ENCODE results near the gene CAMKMT.

CAMKMT gene

DNA sequence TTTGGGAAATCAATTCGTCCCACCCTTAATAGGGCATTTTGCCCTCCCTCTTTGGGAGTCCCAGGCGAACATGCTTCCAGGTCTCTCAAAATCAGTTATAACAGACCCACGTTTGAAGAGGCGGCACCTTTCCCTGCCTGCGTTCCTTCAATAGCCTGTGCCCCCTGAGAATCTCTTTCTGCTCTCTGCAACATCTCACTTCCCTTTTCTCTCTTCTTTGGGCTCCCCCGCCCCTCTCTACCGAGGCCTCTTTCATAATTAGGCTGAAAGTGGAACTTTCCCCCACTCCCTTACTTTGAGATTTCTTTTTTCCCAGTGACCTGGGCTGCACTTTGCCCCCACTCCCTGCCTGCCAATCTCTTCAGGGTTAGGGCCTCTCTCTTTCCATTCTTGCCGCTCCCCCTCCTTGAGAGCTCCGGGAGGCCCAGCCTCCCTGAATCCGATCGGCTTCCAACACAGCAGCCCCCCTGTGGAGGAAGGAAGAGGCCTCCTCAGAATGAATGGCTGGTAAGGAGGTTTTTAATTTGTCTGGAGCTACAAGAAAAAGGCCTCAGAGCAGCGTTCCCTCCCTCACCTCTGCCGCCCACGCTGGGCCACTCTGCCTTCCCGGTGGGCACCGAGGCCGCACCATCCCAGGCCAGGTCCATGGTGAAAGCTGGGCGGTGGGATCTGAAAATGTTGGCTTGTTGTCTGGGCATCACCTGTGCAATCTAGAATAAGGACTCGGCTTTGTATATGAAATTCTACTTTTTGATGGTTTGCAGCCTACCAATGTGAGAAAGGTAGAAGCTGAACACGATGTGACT, 417.1 kb downstream of the CAMKMT start:
- DNase-seq: no peak

DNA sequence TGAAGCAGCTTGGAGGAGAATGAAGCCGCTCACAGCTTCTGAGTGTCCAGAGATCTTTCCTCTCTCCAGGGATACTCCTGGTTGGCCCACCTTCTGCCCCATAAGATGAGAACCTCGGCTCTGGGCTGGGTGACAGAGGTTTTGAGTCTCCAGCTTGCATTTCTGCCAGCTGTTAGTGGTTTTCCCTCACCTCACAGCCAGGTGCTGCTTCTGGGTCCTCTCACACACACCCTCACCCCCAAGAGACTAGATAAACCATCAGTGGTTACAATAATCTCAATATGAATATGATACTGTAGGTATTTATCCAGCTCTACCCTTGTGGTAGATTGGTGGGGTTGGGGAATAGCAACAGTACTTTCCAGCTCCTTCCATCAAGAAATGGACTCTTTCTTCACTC, 418.0 kb downstream of the CAMKMT start:
- DNase-seq: no peak

DNA sequence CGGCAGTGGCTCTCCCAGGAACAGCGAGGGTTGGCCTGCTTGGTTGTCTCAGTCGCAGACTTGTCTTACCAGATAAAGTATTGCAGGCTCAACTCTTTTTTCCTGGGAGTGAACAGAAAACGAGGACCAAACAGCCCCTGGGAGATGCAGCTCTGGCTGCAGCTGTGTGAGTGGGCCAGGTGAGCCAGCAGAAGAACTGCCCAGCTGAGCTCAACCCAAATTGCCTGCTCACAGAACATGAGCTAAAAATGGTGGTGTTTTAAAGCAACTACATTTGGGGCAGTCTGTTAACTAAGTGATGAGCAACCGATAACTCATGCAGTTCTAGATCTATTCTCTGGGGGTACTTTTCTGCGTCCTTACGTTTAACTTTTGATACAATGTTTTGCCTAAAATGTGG, 418.7 kb downstream of the CAMKMT start:
- DNase-seq: no peak

DNA sequence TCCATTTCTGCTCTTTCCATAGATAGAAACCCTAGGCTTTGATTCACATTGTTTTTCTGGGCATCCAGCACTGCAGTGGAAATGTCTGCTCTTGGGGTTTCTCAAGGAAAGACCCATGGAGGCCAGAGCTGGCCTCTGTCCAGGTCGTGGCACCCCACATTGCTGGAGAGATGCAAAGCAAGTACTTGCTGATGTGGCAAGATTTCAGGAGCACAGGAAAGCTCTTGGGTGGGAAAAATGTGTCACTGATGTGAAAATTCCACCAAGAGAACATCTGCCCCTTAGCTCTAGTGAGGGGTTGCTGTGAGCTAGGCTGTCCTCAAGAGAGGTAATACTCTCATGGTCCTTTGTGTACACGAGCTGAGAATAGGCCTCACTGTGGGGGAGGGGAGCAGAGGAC, 423.7 kb downstream of the CAMKMT start:
- DNase-seq: no peak

DNA sequence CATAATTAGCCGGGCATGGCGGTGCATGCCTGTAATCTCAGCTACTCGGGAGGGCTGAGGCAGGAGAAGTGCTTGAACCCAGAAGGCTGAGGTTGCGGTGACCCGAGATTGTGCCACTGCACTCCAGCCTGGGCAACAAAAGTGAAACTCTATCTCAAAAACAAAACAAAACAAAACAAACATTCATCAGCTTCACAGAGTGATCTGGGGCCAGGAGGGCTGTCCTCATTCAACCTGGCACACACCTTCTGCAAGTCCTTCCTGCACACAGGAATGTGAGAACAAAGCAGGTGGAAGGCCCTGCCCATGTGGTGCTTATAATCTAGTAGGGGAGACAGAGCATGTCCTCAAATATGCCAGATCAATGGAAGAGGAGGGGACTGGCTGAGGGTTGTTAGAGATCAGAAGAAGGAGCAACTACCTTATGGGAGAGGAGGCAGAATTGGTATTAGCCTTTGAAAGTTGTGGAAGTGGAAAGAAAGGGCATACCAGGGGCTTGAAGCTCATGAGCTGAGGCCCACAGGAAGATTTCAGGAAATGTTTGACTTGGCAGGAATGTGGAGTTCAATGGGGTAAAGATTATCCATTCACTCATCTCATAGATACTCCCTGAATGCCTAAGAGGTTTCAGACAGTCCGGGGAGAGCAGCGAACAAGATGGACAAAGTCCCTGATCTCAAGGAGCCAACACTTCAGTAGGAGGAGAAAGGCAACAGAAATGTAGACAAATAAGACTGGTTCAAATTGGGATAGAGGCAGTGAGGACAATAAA, 424.5 kb downstream of the CAMKMT start:
- DNase-seq: no peak

DNA sequence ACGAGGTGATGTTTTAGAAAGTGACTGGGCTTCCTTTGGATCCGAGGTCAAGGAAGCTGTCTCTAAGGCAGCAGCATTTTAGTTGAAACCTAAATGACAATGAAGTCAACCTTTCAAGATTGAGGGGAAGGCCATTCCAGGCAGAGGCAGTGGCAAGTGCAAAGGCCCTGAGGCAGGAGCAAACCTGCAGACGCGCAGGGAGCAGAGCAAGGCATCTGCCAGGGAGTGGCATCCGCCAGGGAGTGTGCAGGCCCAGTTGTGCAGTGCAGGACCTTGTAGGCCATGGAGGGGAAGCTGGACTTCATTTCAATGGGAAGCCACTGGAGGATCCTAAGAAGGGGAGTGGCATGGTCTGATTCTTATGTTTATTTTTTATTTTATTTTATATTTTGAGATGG, 425.1 kb downstream of the CAMKMT start:
- DNase-seq: no peak

DNA sequence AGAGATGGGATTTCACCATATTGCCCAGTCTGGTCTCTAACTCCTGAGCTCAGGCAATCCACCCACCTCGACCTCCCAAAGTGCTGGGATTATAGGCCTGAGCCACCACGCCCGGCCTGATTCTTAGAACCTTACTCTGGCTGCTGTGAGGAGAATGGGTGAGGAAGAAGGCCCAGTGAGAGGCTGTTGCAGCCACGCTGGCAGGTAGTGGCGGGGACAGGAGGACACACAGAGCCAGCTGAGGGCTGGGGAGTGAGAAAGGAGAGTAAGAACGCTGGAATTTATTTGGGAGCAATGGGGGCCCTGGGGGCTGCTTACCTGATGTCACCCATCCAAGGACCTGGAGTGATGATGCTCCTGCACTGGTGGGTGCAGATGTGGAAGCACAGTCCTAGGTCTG, 425.9 kb downstream of the CAMKMT start:
- DNase-seq: no peak

DNA sequence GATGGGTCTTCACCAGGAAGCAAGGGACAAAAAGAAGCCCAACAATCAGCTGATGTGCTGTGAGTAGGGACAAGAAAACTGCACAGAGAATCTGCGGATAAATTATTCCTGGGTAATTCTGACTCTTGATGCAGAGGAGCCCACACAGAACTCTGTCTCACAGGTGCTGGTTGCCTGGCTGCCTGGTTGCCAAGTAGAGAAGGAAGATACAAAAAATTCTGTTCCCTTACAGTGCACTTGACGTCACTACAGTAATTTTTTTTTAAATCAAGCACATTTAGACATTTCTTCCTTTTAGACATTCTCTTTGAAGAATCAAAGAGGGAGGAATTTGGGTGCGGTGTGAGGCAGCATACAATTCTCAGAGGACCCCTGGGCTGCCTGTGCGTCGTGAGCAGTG, 427.7 kb downstream of the CAMKMT start:
- DNase-seq: no peak

DNA sequence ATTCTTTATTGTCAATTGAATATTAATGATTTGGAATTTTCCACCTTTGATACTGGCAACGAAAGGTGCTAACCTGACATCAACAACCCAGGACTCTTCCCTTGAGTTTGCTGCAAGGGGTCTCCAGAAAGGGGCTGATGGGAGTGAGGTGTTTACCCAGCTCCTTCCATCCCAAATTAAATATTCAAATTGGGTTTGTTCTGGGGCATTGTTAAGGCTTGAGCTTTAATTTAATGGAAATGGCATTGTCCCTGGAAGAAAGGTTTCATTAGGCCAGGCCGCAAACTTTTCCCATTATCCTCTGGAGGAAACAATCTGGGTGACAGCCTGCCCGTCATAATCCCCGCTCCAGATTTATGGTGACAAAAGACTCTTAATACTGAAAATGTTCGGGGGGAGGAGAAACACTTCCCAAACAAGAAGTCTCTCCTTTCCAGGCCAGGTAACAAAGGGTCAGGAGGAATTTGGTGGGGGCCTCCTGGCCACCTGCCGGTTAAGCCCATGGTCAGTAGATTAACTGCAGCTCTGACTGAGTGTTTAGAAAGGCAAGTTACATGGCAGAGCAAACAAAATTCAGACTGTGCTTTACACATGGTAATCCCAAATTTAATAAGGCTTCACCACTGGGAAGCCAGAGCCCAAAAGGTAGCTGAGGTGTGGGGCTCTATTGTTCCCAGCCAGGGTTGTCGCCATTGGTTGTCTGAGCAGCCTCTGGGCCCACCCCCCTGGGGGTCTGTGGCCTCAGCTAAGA, 428.4 kb downstream of the CAMKMT start:
- DNase-seq: no peak

DNA sequence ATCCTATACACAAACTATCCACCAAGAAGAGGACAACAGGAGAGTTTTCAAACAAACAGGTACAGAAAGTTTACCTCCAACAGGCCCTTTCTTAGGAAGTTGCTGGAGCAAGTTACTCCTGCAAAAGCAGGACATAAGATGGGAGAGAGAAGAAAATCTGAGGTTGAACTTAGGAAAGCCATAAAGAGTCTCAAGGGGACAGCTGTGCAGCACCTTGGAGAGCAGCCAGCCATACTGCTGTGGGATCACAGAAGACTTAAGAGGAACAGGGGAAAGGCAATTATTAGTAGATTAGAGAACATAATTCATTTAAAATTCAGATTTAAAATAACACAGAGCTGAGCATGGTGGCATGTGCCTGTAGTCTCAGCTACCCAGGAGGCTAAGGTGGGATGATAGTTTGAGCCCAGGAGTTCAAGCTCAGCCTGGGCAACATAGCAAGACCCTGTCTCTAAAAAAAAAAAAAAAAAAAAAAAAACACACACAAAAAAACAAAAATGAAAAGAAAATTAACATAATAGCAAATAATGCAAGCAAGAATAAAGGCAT, 431.6 kb downstream of the CAMKMT start:
- no peak for DNase-seq

DNA sequence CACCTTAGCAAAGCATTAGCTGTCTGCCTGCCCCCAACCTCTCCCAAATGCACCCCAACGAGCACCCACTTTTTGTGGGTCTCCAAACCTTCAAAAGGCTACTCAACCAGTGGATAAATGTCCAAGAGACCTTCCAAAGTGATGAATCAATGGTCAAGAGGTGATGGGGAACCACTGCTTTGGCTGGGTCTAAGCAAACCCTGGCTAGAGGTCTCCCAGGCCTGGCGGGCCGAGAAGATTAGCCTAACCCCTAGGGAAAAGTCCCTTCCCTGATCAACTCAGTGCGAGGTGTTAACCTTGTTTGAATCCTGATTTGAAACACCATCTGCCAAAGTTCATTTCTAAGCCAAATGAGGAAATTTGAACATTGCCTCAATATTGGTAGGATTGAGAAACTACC, 435.0 kb downstream of the CAMKMT start:
- DNase-seq: no peak

DNA sequence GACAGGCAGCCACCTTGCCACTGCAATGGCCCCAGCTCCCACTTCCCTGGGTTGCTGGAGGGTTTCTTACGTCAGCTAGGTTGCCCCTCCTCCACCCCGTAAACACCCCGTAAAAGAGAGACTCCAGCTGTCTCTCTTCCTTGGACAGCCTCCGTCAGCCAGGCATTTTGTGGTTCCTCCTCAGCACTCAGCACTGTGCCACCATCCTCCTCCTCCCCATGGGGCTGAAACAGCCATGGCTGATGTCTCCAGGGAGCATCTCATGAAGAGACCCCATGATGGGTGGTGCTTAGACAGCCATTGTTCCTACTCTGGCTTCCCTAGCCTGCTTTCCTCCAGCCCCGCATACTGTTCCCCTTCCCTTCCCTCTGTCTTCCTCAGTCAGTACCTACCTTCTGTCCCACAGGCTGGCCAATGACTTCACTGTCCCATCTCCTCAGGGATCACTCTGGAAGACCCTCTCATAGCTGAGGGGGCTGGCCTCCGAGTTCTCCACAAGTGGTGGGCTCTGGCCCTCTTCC, 436.5 kb downstream of the CAMKMT start:
- DNase-seq: no peak

DNA sequence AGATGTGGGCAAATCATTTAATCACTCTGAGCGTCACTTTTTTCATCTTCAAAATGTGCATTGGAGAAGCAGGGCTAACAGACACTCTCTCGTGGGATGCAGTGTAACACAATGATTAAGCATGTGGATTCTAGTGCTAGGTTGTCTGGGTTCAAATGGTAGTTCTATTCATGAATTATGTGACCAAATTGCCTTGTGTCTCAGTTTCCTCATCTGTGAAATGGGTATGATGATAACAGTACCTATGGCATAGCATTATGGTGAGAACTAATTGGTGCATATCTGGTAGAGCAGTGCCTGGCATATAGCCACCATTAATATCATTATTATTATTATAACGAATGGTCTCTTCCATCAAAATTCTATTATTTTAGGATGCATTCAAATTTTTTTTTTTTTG, 437.4 kb downstream of the CAMKMT start:
- no peak for DNase-seq

DNA sequence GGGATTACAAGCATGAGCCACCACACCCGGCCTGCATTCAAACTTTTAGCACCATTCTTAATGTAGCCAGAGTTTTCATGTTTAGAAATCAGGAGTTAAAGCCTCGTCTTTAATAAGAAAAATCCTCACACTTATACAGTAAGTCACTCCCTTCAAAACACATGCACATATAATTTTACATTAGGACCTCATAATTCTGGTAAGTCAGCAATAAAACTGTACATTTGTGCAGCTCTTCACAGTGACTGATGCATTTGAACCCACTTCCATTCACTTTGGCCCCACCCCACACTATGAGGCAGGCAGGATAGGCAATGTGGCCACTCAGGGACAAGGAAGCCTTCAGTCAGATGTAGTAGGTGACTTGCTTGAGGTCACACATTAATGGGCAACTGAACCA, 438.0 kb downstream of the CAMKMT start:
- no peak for DNase-seq

DNA sequence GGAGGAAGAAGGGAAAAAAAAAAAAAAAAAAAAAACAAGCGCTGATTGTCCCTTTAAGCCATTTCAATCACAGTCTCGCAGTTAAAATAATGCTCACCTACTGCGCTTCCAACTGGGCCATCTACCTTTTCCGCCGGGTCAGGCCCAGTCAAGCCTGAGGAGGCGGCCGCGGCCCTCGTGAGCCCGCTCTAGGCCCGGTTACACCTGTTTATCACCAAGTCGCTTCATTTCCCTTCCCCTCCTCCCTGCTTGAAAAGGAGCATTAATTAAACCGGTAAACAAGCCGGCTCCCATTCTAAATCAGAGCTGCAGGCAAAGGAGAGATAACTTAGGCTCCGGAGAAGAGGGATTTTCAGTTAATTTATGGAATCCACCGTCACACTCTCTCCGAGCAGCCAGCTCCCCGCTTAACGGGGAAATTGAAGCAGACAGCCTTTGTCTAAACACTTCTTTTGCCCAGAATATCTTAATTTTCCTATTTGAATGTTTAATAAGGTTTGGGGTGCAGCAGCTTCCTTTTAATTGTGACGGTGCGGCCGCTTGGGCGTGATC, 439.6 kb downstream of the CAMKMT start:
- DNase-seq: no peak

DNA sequence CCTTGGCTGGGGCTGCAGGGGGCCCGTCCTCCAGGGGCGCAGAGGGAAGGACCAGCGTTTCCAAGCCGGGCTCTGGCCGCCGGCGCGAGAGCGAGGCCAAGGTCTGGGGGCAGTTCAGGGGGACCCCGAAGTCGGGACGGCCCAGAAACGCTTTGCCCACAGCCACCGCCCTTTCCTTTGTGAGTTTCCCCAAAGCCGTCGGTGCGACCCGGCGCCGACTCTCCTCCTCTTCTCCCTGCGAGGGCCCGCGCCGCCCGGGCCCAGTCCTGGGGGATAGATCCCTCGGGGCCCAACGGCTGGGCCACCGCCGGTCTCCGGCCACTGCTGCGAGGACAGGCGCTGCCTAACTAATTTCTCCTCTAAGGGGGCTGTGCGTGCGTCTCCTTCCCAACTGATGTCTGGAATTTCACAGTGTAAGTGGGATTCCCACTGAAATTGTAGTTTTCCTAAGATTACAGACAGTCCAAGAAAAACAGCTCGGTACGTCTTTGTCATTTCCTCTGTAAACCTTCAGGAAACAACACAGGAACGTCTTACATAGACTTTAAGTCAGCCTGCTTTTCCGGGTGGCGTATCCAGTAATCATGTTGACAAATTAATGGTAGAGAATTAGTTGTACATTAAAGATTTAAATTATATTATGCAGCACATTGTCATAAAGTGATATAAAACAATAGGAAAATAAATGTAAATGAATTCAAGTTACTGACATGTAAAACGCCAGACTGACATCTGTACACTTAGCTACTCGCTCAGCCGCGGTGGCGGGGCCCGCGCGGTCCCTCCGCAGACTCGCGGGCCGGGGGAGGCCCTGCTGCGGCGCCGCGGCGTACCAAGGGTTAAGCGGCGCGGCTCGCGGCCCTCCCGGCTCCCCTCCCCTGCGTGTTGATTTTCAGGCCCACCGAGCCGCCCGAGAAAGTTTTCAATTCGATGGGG, 440.4 kb downstream of the CAMKMT start:
- no peak for DNase-seq

DNA sequence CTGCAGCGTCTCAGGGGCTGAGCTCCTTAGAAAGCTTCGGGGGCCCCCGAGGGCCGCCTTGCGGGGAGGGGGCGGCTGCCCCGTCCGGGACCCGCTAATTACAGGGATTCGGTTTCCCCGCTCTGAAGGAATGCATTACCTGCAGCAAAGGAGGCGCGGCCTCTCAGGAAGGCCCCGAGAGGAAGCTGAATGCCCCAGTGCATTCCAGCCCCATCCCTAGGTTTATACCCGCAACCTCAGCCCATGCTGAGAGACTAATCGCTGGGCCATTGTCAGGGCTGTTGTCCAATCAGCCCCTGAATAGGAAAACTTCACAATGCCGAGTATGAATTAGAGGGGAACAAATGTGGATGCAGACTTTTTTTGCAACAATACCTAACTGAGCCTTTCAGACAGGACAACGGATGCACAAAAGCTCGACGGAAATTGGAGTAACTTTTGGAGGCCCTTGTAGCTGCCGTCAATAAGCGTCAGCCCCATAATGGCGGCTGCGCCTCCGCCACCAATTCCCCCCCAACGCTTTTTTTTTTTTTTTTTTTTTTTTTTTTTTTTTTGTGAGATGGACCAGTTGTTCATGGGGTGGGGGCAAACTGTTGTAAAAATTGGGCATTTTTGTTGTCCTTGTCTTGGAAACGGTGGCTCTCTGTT, 441.2 kb downstream of the CAMKMT start:
- DNase-seq: no peak

DNA sequence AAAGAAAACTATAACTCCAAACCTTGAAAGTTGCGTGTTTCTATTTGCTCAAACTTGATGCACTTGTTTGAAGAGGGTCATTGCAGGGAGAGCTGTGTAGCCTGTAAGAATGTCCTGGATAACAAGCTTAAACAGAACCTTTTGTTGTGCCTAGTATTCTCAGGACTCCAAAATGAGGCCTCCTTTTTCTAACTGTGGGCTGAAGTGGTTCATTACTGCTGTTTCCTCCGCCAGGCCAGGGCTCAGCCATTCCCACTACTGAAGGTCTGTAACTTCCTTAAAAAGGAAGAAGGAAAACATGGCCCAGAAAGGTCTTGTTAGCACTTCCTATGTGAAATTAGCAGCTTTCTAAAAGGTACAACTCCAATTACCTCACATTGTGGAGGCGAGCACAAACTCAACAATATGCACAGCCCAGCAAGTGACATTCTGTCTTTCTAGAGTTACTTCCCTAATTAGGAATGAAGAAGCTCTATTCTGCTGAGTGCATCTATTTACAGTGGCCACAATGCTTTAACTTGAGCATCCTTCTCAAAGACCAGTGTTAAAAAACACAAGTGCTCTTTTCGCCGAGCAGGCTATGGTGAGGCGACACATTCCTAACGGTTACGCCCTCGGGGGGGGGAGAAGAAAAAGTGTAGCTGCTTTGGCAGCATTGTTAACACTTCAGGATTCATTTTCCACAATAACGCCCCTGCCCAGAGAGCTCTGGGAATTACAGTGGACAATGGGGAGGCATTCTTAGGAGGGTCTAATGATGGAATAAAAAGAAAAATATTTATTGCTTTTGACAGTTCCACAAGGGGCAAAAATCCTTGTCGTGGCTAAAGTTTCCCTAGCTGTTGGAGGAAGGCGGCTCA, 442.9 kb downstream of the CAMKMT start:
- no peak for DNase-seq

DNA sequence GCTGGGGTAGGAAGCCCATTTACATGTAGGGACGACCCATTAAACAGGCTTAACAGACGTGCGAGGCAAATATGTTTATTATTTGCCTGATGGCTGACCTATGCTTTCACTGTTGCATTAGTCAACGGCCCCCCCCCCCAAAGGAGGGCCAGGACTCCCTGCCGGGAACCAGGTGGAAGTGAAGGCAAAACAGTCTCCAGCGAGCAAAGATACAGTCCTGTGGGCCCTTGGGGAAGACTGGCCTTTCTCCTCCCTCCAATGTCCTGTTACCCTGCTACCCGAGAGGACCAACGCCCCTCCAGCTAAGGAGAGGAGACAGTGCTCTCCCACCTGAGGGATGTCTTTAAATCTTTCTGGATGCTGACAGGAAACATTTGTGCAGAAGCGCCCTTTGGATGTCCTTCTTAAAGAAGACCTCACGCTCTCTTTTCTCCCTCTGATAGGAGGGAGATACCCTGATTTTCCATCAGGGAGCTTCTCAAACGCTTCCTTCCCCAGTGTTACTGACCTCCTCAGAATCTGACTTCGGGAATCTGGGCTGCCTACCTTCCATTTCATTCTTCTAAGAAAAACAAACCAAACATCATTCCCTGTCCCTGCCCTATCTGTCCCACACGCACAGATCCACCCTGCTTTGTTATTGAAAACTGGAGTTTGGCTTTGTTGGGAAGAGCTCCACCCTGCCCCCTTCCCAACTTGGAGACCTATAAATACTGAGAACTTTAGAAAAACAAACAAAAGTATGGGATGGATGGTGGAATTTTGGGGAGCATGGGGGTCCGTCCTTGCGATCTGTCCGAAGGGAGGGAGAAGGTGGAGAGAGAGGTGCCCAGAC, 443.9 kb downstream of the CAMKMT start:
- no peak for DNase-seq
